GM20431 (cell line): ENCODE measurements around the gene SRP68.

Source experiments
- in situ Hi-C: fragments of 300-500 bp; cut with MseI, MboI; formaldehyde crosslinking; loops from one replicate; pipeline ENCODE4 v1.15.0; 2020; ENCODE audit warnings: low sequenced_read_pairs; ENCODE audit not compliant: unreplicated experiment

Gene SRP68

DNA sequence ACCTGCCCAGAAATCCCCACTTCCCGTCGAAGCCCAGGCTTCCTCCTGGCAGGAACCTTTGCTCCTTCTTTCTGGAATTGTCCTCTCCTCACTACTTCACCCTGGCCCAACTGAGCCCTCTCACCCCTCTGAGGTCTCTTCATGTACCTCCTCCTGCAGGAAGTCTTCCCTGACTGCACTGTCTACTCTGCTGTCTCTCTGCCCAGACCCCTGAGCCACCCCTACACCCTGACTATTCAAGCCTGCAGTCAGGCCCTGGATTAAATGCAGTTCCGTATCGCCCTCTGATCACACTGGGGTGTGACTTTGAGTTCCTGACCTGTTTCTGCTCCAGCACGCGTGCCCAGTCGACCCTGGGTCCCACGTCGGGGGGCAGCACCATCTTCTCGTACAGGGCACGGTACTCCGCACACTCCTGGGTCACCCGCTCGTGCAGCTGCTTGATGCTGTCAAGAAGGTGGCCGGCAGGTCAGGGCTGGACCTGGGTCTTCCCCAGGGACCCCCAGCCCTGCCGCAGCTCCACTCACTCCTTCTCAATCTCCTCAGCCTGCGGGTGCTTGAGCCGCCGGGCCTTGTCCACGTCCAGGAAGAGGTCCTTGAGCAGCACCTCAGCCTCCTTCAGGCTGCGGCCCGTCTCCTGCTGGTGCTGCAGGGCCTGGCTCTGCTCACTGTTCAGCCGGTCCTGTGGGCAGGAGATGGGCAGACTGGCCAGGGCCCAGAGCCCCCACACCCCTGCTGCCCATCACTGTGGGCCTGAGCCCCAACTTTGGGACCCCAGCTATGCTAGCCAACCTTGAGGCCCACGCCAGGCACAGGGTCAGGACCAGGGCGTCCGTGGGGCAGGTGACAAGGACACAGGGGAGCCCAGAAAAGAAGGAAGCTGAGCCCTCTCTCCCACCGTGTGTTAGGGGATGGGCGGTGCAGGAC, 49.1 kb downstream of the SRP68 start:
- in situ Hi-C loops = no loop called here

DNA sequence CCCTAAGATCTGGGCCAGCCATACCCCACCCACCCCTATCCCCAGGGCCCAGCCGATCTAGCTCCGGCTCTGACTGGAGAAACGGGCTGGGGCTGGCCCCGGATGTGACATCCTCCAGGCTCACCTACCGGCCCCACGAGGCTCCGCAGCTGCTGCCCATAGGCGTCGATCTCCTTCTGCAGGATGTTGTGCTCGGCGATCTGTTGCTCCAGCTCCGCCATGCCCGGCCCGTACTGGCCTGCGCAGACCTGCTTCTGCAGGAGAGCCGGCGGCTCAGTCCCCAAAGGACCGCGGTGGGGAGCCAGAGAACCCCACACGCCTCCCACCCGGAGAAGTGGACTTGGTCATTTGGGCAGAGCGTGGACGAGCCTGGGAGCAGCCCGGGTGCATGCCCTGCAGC, 50.0 kb downstream of the SRP68 start:
- in situ Hi-C loops = no loop called here

DNA sequence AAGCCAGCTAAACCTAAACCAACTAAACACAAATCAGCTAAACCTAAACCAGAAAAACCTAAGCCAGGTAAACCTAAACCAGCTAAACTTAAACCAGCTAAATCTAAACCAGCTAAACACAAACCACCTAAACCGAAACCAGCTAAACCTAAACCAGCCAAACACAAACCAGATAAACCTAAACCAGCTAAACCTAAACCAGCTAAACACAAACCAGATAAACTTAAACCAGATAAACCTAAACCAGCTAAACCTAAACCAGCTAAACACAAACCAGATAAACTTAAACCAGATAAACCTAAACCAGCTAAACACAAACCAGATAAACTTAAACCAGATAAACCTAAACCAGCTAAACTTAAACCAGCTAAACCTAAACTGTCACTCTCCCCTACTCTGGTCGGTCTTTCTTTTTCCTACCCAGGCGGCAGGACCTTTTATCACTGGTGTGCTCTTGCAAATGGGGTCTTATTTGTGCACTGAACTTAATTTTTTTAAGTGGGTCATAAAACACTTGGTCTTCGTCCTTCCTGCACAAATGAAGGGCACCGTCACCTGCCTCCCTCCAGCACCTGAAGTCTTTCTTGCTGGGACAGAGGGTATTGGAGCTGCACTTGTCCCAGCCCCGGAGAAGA, 52.4 kb downstream of the SRP68 start:
- in situ Hi-C loops = loop anchor here (10.0 kb wide), 1 partner anchor 275 kb away; no protein-coding TSS in a partner anchor

DNA sequence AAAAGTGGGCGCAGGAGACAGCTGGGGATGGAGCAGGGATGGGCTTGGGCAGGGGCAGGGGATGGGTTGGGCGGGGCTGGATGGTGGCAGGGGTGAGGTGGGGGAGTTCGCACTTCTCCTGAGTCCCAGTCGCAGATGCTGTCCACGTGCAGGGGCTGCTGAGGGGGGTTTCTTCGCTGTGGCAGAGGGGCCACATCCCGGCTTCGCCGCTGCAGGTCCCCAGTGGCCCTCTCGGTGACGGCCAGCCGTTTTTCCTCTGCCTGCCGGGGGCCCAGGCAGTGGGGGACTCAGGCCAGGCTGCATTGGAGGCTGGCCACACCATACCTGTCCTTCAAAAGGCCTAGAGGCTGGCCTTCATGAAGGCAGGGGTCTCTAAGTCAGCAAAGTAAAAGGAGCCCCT, 53.5 kb downstream of the SRP68 start:
- in situ Hi-C loops = loop anchor here (10.0 kb wide), 1 partner anchor 276 kb away; no protein-coding TSS in a partner anchor

DNA sequence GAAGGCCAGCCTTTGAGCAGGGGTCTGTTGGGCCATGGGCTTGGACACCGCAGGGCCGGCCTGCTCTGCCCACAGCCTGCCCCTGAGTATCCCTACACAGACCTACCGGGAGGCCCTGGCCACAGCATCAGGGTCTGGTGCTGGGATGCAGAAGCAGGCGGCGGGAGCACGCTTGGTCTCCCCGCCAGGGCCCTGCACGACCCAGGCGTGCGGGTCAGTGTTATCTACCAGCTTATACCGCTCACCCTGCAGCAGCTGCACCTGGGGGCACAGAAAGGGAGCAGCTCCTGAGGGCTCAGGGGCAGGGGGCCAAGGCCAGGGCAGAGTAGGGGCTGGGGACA, 54.0 kb downstream of the SRP68 start:
- in situ Hi-C loops = loop anchor here (10.0 kb wide), 1 partner anchor 276 kb away; no protein-coding TSS in a partner anchor

DNA sequence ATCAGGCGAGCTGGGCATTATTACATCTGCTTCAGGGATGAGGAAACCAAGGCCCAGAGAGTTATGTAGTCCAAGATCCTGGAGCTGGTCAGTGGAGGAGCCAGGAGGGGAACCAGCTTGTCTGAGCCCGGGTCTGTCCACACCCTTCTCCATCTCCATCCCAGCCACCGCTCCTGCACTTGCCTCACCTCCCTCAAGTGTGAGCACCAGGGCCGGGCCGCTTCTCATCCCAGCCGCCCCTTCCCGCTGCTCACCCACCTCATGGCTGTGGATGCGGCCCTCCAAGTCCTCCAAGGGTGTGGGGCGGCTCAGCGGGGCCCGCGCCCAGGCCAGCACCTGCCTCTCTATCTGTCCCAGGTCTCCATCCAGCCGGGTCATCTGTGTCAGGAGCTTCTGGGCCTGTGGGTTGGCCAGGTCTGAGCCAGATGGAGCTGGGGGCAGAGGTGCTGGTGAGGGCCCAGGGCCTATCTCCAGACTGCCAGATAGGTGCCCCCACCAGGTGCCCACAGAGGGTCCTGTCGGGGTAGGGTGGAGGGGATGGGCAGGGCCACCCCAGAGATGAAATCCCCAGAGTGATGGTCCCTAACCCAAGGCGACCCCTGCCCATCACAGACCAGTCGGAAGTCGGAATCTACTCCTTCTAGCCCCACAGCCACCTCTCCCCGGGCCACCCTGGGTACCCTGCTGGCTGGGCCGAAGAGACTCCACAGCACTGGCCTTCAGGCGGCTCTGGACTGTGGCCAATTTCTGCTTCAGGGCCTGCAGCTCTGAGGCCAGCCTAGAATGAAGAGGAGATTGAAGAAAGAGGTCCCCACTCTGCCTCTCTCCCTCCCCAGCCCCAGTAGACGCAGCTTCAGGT, 54.6 kb downstream of the SRP68 start:
- in situ Hi-C loops = loop anchor here (10.0 kb wide), 1 partner anchor 277 kb away; no protein-coding TSS in a partner anchor

DNA sequence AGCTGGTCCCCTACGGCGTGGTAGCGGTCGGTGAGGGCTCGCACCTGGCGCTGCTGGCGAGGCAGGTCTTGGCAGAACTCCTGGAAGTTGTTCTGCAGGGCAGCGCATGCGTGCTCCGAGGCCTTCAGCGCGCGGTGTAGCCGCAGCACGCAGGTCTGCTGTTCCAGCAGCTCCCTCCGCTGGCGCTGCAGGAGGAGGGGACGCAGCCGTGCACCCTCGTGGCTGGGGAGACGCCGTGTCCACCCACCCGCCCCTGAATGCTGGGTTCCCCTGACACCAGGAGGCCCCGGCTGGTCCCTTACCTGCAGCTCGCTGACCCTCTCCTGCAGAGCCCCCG, 57.4 kb downstream of the SRP68 start:
- in situ Hi-C loops = loop anchor here (10.0 kb wide), 1 partner anchor 280 kb away; no protein-coding TSS in a partner anchor

DNA sequence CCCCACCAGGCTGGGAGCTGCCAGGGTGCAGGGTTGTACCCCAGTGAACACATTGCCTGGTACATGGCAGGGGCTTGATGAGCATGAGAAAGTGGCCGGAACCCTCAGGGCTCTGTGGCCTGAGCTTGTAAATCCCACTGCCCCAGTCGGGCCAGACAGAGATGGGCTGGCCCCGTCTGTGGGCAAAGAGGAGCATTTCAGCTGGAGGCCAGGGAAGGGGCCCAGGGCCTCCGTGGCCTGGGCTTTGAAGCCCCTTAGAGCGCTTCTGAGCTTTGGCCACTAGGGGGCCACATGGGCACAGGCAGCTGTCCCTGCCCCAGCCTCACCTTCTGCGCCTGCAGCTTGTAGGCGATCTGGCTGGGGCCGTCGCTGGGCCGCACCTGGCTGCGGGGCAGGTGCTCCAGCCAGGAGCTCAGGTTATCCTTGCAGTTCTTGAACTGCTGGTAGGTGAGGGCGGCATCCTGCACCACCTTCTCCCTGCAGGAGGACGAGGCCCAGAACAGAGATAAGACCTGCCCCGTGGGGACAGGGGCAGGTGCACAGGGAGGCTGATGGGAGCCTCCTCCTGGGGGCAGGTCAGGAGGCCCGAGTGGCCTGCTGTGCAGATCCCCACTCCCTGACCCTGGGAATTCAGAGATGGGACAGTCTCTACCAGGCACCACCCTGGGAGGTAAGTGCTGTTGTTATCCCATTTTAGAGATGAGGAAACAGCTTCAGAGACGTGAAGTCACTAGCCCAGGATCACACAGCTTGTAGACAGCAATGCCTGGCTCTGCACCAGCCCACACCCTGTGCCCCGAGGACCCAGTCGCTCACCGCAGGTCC, 58.0 kb downstream of the SRP68 start:
- in situ Hi-C loops = loop anchor here (10.0 kb wide), 1 partner anchor 280 kb away; no protein-coding TSS in a partner anchor

DNA sequence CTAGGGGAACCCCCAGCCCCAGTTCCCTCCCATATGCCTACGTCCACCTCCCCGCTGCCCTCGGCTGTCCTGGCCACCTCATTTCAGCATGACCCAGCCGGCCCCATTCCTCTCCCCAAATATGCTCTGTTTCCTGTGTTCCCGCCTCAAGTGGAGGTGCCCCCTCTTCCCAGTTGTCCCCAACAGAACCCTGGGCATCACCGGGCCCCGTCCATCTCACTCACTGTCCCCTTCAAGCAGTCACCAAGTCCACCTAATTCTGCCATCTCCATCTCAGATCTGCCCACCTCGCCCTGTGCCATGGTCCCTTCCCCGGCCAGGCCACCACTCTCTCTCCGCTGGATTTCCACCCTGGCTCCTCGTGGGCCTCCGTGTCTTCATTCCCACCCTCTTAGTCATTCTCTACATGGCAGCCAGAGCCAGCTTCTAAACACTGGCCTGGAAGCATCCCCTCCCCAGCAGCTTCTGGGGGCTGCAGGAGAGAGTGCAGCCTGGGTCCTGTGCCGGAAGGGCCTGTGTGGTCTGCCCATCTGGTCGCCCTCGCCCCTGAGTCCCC, 58.9 kb downstream of the SRP68 start:
- in situ Hi-C loops = loop anchor here (10.0 kb wide), 1 partner anchor 281 kb away; no protein-coding TSS in a partner anchor

DNA sequence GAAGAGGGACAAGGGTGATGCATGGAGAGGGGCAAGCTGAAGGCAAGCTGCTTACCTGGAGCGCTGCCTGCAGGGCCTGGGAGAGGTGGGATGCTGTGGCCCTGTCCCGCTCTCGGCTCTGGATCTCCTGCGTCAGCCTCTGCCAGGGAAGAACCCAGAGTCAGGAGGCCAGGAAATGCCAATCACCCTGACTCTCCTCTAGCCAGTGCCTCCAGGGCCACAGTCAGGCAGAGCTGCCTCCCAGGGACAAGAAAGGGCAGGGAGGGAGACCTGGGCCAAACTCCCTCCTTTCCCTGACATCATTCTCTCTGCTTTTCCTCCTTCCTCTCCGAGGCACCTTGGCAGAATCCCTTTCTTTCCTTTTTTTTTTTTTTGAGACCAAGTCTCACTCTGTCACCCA, 60.4 kb downstream of the SRP68 start:
- in situ Hi-C loops = loop anchor here (10.0 kb wide), 1 partner anchor 283 kb away; no protein-coding TSS in a partner anchor

DNA sequence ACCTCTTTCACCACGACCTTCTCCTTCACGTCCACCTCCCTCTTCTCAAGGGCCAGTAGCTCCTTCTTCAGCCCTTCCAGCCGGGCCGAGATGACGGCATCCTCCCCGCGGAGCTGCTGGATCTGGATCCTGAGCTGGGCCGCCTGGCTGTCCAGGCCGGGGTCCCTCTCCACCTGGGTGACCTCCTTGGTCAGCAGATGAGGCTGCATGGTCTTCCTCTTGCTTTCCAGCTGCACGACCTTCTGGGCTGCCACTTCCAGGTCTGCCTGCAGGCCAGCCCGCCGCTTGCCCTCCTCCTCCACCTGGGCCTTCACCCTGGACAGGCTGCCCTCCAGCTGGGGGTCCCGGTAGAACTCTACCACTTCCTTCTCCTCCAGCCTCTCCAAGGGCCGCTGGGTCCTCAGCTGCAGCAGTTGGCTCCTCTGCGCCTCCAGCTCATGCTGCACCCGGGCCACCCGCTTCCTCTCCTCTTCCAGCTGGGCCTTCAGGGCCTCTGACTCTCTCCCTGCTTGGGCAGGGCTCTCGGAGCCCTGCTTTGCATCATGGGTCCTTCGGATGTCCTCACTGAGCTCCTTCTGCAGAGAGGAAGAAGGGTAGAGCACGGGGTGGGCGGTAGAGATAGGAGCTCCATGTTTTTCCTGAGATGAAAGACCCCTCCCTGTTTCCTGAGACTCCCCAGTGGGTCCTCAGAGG, 62.2 kb downstream of the SRP68 start:
- in situ Hi-C loops = loop anchor here (5.0 to 10.0 kb wide), 2 partner anchors 98 to 285 kb away; no protein-coding TSS in a partner anchor

DNA sequence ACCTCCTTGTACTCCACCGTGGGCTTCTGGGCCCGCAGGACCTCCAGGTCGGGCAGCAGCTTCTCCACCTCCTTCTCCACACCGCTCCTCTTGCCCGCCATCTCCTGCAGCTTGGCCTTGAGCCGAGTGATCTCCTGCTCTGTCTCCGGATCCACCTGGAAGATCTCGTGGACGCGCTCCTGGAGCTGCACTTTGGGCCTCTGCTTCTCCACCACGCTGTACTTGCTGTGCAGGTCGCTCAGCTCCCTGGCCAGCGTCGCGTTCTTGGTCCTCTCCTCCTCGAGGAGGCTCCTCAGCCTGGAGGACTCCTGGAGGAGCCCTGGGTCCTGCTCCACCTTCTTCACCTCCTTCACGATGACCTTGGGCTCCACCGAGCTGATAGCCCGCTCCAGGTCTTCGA, 62.9 kb downstream of the SRP68 start:
- in situ Hi-C loops = loop anchor here (5.0 kb wide), 1 partner anchor 97 kb away; no protein-coding TSS in a partner anchor

DNA sequence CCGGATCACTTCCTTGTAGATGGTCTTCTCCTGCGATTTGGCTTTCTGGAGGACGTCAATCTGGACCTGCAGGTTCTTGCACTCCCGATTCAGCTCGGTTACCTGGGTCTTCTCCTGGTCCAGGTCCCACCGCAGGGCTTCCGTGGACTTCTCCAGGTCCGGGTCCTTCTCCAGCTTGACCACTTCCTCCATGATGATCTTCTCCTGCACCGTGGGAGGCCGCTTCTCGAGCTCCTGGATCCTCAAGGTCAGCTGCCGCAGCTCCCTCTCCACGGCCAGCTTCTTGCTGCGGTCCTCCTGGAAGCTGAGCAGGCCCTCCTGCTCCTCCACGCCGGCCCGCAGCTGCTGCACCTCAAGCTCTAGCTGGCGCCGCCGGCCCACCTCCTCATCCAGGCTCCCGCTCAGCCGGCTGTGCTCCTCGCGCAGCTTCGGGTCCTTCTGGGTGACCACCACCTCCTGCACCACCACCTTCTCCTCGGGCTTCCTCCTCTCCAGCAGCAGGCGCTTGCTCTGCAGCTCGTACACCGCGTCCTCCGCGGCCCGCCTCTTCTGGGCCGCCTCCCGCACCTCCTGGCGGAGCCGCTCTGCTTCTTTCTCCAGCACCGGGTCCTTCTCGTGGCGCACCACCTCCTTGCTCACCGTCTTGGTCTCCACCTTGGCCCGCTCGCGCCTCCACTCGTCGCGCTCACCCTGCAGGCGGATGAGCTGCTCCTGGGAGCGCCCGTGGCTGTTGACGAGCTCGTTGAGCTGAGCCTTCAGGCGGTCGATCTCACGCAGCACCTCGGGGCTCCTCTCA, 63.5 kb downstream of the SRP68 start:
- in situ Hi-C loops = loop anchor here (5.0 kb wide), 1 partner anchor 97 kb away; no protein-coding TSS in a partner anchor

DNA sequence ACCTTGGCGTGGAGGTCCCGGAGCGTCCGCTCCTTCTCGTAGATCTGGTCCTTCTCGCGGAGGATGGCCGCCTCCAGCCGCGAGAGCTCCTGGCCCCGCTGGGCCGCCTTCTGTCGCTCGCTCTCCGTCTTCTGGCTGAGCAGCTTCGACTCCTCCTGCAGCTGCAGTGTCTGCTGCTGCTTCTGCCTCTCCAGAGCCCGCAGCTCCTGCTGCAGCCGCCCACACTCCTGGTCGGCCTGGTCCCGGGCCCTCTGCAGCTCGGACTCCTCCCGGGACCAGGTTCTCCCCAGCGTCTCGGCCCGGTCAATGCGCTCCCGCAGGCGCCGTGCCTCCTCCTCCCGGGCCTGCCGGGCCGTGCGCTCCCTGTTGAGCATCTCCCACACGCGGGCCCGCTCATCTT, 64.1 kb downstream of the SRP68 start:
- in situ Hi-C loops = loop anchor here (5.0 kb wide), 1 partner anchor 96 kb away; no protein-coding TSS in a partner anchor

DNA sequence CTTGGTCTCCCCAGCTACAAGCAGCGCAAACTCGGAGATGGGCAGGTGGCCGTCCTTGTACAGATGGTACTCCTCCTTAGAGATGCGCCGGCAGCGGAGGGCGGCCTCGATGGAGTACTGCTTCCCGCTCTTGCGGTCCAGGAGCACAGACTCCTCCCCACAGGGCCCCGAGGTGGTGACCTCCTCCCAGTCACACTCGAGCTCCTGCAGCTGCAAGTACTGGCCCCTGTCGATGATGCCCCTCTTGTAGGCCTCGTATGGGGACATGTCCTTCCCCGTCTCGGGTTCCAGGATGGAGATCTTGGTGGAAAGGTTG, 64.5 kb downstream of the SRP68 start:
- in situ Hi-C loops = loop anchor here (5.0 kb wide), 1 partner anchor 96 kb away; no protein-coding TSS in a partner anchor

DNA sequence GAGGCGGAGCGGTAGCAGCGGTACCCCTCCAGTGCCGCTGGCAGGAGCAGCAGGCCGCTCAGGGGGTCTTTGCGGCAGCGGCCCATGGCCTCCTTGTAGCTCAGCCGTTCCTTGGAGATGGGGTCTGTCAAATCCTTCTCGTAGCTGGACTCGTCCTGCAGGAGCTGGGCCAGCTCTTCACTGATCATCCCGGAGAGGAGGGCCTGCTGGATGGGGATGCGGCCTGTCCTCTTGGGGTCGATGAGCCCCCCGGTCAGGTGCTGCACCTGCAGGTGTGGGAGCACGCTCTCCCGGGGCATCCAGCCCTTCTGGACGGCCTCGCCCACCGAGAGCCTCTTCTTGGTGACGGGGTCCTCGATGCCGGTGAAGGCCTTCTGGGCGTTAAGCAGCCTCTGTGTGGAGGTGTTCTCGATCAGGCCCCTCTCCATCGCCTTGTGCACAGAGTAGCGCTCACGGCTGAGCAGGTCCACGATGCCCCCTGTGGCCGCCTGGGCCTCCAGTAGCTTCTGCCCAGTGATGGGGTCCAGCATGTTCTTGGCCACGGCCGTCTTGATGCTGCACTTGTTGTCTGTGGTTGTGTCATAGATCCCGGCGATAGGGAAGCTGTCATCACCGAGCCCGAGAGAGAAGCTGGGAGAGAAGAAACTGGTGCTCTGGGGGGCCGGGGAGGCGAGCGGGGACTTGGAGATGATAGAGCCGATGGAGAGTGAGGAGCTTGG, 65.0 kb downstream of the SRP68 start:
- in situ Hi-C loops = loop anchor here (5.0 kb wide), 1 partner anchor 95 kb away; no protein-coding TSS in a partner anchor
